Measurements from ENCODE around the gene RASSF5.
"Not testable (repeated sequence)": the region's sequence is repeated elsewhere in the genome, so short reads cannot be mapped to it uniquely, and the experiment has no call there.

RASSF5 gene

DNA sequence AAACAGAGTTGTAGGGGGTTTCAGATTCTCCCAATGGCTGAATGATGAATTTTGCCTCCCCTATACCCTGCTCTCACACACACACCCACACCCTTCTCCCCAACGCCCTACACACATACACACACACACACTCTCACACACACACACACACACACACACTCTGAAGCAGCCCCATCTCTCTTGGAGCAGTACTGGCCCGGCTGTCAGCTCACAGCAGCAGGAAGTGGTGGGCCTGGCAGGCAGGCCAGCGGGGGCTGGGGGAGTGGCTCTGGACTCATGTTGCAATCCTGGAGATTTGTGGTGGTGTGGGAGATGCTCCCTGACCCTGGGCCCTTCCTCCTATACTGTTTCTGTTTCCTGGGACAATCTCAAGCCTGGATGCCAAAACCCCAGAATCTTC, 34.9 kb upstream of the RASSF5 start:
- peak; percentile 32 for DNase-seq (ENCODE audit: low read depth, low spot score)
- no peak overlapping the region for H3K4me3 ChIP-seq (ENCODE audit: low read length)

DNA sequence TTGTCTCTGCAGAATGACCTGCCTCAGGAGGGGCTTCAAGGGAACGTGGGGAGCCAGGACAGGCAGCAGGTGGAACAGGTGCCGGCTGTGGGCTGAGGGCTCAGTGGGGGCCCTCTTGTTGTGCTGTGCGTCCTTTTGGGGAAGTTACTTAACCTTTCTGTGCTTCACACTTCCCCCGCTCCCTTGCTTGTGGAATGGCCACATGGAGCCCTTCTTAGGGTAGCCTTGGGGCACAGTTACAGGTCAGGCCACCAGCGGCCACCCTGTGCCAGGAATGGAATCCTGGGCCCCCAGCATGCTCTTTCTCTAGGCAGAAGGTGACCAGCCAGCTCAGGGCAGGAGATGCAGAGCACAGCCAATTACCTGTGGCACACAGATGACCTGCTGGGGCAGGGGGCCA, 34.4 kb upstream of the RASSF5 start:
- no peak for DNase-seq (ENCODE audit: low read depth, low spot score)

DNA sequence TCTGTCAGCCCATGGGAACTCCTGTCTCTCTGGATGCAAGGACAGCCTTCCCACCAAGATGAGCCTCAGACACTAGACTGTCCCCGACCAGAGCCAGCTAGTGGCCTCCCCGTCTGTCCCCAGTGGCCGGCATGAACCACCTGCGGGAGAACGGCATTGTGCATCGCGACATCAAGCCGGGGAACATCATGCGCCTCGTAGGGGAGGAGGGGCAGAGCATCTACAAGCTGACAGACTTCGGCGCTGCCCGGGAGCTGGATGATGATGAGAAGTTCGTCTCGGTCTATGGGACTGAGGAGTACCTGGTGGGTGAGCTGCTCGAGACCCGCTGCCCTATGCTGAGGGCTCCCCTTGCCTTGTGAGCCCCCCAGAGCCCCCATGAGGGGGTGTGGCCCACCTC, 31.3 kb upstream of the RASSF5 start:
- DNase-seq (ENCODE audit: low read depth, low spot score): no peak

More for the DNA sequence above, 34.4 kb upstream of the RASSF5 start:
- no peak overlapping the region for H3K4me3 ChIP-seq (ENCODE audit: low read length)

DNA sequence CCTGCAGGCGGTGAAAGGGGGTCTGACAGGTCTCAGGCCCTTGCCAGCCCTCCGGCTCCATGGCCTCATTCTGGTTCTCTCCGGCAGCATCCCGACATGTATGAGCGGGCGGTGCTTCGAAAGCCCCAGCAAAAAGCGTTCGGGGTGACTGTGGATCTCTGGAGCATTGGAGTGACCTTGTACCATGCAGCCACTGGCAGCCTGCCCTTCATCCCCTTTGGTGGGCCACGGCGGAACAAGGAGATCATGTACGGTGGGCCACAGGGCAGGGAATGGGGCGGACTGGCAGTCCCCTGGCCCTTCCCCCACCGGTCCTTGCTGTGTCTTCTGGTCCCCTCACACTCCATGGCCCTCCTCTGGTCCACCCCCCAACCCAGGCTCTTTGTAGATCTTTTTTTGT, 30.7 kb upstream of the RASSF5 start:
- no peak overlapping the region for H3K4me3 ChIP-seq (ENCODE audit: low read length)
- no peak for DNase-seq (ENCODE audit: low read depth, low spot score)

More for the DNA sequence above, 31.3 kb upstream of the RASSF5 start:
- no peak overlapping the region for H3K4me3 ChIP-seq (ENCODE audit: low read length)

DNA sequence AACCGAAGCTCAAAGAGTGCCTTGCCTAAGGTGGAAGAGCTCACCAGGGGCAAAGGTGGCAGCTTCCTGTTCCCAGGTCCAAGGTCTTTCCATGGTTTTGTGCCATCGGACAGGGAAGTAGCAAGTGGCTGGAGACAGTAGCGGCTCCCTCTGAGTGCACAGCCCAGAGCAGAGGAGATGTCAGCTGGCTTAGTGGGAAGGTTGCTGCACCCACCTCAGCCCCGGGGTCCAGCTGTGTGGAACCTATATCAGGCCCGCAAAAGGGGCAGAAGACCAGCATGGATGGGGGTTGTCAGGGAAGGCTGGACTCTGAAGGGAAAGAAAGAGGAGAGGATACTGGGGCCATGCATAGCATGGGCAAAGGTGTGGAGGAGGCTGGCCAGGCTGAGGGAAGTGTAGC, 30.2 kb upstream of the RASSF5 start:
- no peak overlapping the region for H3K4me3 ChIP-seq (ENCODE audit: low read length)
- DNase-seq (ENCODE audit: low read depth, low spot score): no peak

DNA sequence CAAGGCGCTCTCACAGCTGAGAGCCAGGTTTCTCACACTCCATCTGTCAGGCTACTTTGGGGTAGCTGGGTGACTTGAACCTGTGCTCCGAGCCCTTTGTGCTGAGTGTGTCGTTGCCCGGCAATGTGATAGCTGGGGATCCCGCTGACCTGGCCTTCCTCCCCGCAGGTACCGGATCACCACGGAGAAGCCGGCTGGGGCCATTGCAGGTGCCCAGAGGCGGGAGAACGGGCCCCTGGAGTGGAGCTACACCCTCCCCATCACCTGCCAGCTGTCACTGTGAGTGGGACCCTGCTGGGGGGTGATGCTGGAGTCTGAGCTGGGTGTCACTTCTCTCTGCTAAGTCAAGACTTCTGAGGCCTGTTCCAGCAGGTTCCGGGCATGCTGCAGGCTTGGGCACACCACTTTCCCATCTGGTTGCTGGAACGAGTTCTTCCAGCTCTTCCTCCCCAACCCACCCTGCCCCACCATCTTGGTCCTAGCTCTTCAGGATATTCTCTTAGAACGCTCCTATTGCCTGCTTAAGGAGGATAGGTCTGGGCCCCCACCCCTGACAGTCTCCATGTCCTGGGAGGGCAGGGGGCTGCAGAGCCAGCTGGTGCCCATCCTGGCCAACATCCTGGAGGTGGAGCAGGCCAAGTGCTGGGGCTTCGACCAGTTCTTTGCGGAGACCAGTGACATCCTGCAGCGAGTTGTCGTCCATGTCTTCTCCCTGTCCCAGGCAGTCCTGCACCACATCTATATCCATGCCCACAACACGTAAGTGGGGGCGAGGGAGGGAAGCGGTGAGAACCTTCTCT, 29.6 kb upstream of the RASSF5 start:
- H3K4me3 ChIP-seq (ENCODE audit: low read length): no peak overlapping the region
- DNase-seq (ENCODE audit: low read depth, low spot score): no peak

DNA sequence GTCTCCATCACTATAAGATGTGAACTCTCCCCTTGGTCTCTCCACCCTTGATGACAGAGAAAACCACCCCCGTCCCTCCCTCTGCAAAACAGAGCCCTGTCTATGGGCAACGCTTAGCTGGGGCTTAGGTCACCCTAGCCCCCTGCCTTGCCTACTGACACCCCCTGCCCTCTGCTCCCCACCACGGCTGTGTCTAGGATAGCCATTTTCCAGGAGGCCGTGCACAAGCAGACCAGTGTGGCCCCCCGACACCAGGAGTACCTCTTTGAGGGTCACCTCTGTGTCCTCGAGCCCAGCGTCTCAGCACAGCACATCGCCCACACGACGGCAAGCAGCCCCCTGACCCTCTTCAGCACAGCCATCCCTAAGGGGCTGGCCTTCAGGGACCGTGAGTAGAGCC, 28.6 kb upstream of the RASSF5 start:
- DNase-seq (ENCODE audit: low read depth, low spot score): no peak
- no peak overlapping the region for H3K4me3 ChIP-seq (ENCODE audit: low read length)

DNA sequence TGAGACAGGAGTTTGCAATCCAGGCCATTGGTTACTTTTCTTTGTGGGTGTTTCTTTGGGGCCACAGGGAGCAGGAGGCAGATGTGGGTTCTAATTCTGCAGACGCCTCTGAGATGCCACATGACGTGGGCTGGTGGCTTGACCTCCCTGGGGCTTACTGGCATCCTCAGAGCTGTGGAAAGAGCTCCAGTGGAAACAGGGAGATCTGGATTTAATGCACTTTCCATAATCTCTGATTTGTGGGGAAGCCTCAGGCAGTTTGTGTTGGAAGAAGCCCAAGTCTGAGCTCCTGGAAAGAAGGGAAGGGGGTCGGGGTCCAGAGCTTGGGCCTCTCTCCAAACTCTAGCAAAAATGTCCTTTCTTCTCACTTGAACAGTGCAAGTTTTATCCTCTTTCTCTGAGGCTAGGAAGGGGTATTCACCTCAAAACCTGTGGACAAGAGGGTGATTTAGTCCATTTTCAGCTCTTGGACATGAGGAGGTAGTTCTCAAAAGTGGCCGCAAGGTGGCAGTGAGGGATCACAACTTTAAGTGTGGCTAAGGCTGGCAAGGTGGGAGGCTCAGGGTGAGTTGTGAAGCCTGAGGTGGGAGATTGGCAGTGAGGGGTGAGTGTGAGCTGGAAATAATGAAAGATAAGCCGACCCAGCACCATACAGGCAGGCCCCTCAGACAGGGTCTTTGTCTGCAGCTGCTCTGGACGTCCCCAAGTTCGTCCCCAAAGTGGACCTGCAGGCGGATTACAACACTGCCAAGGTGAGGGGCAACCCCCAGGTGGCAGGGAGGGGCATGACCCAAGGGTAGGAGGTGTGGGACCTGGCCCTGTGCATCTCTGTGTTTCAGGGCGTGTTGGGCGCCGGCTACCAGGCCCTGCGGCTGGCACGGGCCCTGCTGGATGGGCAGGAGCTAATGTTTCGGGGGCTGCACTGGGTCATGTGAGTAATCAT, 27.9 kb upstream of the RASSF5 start:
- H3K4me3 ChIP-seq (ENCODE audit: low read length): no peak overlapping the region
- DNase-seq (ENCODE audit: low read depth, low spot score): peak; percentile 70

DNA sequence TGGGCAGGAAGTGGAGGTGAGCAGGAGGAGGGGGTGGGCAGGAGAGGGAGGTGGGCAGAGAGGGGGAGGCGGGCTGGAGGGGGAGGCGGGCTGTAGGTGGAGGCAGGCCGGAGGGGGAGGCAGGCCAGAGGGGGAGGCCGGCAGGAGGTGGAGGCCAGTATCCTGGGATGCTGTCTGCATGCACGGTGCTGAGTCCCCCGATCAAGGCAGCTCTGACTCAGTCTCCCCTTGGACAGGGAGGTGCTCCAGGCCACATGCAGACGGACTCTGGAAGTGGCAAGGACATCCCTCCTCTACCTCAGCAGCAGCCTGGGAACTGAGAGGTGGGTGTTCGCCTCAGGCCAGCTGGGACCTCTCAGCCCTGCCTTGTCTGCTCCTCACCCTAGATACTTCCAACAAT, 27.1 kb upstream of the RASSF5 start:
- DNase-seq (ENCODE audit: low read depth, low spot score): no peak
- no peak overlapping the region for H3K4me3 ChIP-seq (ENCODE audit: low read length)

DNA sequence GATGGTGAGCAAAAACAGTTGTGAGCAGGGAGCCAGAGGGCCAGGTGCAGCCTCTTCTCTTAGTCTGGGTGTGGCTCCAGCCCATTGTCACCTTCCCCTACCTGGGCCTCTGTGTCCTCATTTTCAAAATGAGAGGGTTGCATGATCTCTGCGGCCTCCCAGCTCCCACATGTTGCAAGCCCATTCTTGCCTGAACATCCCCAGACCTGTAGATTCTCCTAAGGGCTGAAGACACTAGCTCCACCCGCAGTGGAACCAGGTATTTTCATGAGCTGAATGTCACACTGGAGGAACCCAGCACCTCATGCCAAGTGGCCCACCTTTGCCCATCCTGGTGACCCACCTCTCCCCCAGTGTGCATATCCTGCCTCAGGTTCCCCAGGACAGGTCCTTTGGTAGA, 24.7 kb upstream of the RASSF5 start:
- no peak for DNase-seq (ENCODE audit: low read depth, low spot score)
- no peak overlapping the region for H3K4me3 ChIP-seq (ENCODE audit: low read length)

DNA sequence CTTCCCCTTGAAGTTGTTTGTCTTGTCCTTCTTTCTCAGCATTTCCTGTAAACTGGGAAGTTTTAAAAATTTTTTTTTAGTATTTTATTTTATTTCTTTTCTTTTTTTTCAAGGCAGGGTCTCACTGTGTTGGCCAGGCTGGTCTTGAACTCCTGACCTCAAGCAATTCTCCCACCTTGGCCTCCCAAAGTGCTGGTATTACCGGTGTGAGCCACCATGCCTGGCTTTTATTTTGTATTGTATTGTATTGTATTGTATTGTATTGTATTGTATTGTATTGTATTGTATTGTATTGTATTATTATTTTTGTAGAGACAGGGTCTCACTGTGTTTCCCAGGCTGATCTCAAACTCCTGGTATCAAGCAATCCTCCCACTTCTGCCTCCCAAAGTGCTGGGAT, 23.5 kb upstream of the RASSF5 start:
- DNase-seq (ENCODE audit: low read depth, low spot score); H3K4me3 ChIP-seq (ENCODE audit: low read length): not testable (repeated sequence)

DNA sequence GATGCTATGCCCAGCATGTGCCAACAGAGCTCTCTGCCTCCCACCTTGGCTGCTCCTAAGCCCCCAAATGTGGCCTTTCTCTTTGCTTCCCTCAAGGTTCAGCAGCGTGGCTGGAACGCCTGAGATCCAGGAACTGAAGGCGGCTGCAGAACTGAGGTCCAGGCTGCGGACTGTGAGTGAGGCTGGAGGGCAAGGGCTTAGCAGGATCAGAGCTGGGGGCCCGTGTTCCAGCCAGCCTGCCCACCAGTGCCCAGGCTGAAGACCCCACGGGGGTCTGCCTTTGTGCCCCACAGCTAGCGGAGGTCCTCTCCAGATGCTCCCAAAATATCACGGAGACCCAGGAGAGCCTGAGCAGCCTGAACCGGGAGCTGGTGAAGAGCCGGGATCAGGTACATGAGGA, 22.4 kb upstream of the RASSF5 start:
- DNase-seq (ENCODE audit: low read depth, low spot score): no peak
- H3K4me3 ChIP-seq (ENCODE audit: low read length): no peak overlapping the region

DNA sequence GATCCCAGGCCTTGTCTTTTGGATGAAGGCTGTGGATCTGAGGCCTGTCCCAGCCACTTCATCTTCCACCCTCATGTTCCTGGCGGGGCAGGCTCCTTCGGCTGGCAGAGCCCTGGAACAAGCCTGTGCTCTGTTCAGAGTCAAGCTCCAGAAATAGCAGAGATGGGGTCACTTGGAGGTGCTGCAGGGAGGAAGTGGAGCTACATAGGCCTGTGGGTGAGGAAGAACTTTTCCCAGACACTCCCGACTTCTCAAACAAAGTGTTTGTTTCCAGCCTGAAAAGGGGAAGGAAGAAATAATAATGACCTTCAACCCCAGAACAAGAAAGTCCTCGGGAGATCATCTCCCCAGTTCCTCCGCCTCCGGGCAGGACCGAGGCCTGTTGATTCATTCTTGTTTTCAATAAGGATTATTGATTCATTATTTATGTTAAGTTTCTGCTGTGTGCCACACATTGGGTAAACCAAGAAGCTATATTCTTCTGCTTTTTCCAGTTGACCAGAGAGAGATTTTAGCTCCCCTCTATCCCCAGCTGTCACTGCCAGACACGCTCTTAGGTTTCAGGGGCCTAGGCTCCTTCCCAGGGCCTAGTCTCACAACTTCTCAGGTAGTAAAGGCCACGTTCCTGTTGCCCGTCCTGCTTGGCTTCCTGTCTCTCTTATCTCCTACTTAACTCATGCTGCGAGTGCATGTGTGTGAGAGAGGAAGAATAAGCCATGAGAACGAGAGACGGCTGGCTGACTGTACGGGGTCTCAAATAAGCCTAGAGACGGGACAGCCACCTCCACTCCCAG, 20.1 kb upstream of the RASSF5 start:
- H3K4me3 ChIP-seq (ENCODE audit: low read length): no peak overlapping the region
- no peak for DNase-seq (ENCODE audit: low read depth, low spot score)

DNA sequence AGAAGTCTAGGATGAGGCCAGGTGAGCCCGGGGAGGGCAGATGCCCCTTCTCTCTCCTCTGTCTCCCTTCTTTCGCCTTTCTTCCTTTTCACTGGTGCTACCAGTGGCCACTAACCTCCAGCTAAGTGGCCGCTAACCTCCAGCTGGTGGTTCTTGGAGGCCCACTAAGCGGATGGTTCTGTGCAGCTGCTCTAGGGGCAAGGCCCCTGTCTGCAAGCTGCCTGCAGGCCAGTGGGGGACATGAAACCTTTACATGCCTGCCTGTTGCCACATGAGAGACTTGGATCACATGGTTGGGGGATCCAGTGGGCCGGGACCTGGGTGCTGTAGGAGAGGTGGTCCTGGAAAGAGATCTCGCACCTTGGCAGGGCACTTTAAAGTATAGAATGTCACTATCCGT, 19.4 kb upstream of the RASSF5 start:
- no peak for DNase-seq (ENCODE audit: low read depth, low spot score)
- H3K4me3 ChIP-seq (ENCODE audit: low read length): no peak overlapping the region

DNA sequence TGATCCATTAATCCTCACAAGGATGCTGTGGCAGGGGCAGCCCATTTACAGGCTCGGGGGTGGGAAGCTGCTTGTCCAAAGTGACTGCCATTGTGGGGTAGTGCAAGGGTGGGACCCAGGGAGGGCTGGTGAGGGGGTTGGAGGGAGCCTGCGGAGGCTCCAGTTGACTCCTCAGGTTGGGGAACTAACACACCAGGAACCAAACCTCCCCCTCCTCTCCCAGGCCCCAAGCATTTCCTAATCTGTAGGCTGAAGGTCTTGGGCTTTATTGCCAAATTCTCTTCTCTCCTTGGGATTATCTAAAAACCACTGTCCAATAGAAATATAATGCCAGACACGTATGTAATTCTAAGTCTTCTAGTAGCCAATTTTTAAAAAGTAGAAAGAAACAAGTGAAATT, 18.9 kb upstream of the RASSF5 start:
- DNase-seq (ENCODE audit: low read depth, low spot score): no peak
- no peak overlapping the region for H3K4me3 ChIP-seq (ENCODE audit: low read length)

DNA sequence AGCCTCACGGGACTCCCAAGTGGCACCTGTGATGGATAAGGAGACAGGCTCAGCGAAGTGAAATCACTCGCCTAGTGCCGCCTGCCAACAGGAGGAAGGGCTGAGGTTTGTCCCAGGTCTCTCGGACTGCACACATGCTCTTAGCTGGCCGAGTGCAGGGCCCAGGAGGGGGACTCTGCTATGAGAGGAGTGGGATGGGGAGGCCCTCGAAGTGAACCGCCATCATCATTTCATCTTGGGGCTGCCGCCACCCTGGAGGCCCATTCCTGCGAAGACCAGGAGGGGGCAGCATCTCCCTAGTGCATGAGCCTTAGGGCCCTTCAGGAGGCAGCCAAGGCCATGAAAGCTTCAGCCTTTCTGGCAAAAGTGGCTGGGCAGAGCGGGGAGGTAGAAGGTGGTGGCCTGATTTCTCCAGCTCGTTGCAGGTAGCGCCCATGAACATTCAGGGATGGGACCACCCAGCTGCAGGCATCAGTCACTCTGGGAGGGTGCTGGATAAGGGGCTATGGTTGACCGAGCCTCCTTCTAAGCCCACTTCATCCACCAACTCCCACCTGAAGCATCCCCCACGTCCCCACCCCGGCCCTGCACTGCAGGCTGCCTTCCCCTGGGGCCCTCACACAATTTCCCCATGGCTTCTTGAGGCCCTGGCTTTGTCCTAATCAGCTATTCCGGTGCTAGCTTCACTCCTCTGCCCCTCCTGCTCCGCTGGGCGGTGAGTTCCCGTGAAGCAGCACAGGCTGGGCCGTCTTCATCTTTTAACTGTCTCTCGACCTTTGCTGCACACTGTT, 17.2 kb upstream of the RASSF5 start:
- H3K4me3 ChIP-seq (ENCODE audit: low read length): no peak overlapping the region
- peak; percentile 32 for DNase-seq (ENCODE audit: low read depth, low spot score)

DNA sequence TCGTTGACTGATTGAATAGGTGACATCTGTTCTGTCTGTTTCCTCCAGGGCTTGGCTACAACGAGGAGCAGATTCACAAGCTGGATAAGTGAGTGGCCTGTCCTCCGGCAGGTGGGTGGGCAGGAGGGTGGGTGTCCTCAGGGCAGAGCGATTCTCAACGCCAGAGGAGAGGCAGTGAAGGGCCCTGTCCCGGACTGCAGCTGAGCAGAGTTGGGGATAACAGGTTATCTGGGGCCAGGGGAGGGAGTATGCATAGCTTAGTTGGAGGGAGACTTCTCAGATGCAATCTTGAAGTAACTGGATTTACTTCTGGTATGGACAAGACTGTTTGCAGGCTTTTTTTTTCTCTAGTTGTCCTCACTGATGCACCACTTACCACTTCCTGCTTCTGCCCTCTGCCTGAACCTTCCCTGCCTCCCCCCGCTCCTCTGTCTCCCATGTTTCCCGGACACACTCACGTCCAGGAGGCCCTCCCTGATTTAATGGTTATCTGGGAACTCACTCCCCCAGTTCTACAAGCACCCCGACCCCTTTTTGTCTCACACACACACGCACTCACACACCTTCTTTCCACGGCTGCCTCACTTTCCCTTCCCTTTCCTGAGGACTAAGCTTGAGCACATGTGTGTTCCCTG, 16.4 kb upstream of the RASSF5 start:
- H3K4me3 ChIP-seq (ENCODE audit: low read length): no peak overlapping the region

DNA sequence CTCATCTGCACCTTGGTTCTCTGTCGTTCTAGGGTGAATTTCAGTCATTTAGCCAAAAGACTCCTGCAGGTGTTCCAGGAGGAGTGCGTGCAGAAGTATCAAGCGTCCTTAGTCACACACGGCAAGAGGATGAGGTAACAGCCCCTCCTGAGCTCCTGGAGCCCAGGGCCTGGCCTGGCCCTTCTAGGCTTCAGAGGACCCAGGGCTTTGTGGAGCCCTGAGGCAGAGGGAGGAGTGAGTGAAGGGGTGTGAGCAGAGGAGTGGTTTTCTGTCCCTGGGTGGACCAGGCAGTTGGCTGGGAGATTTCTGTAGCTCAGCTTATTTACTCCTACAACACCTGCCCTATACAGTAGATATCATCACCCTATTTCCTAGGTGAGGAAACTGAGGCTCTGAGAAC, 15.7 kb upstream of the RASSF5 start:
- H3K4me3 ChIP-seq (ENCODE audit: low read length): no peak overlapping the region
- DNase-seq (ENCODE audit: low read depth, low spot score): no peak

More for the DNA sequence above, 16.4 kb upstream of the RASSF5 start:
- DNase-seq (ENCODE audit: low read depth, low spot score): no peak

Measured in Jurkat, Clone E6-1 (cell line).